HepG2 (cell line): ENCODE results near the gene DLX6. TPM values are rescaled to one million over a fixed set of nuclear protein-coding genes. Genes with fewer than 3 reads are reported as not detected.

Source experiments
- ATAC-seq: fragments of 200-7000 bp; cut with Tn5 transposase; 3 replicates; pipeline ENCODE4 v1.9.1; 2020; ENCODE audit warnings: mild to moderate bottlenecking, moderate library complexity
- BruUV-seq: library from RNA; stranded (reverse); fragments of 400-500 nt; replicated peaks from 2 replicates; lab custom pipeline; 2021; lab: Mats Ljungman, UMichigan
- CTCF ChIA-PET: fragments of 300-600 bp; formaldehyde crosslinking; extraction: SDS; loops from one replicate; lab custom pipeline; 2021; ENCODE audit warnings: low total read pairs, inconsistent platforms, low intra/inter-chr PET ratio; lab: Yijun Ruan, JAX
- POLR2A ChIA-PET: fragments of 350-600 bp; sonication (Branson Sonifier 250); formaldehyde crosslinking; loops from one replicate; lab custom pipeline; 2020; ENCODE audit warnings: antibody characterized with exemption, inconsistent platforms; lab: Yijun Ruan, JAX
- DNase-seq: peaks from one replicate; pipeline ENCODE4 v3.0.0-alpha.2; 2015; ENCODE audit warnings: low spot score
- FAIRE-seq: peaks from 3 replicates; lab custom pipeline; 2011; peaks lifted over from hg19 to GRCh38; lab: Jason Lieb, UNC
- H2AFZ ChIP-seq: one replicate; pipeline ENCODE4 v1.6.1; 2011; ENCODE audit warnings: low read length, inconsistent platforms
- H3K27ac ChIP-seq: fragments of 300-600 bp; 3 replicates; pipeline ENCODE4 v1.8.0; 2011; ENCODE audit warnings: mixed run types, mild to moderate bottlenecking, mixed read lengths, low read length, inconsistent platforms; ENCODE audit not compliant: insufficient read depth; ENCODE audit errors: extremely low read length
- H3K27me3 ChIP-seq, 2 experiments: fragments of 200-600 bp in 1 of 2; 2 replicates in 1 of 2; 3 replicates in 1 of 2; pipeline versions ENCODE4 v1.6.0 to v1.8.0; 2011; ENCODE audit warnings: low read length in 2 of 2, mild to moderate bottlenecking in 2 of 2, moderate library complexity in 2 of 2, inconsistent platforms in 1 of 2; ENCODE audit not compliant: insufficient read depth in 2 of 2, control insufficient read depth in 1 of 2
- H3K36me3 ChIP-seq, 2 experiments: fragments of 200-600 bp in 1 of 2; replicated peaks in 1 of 2; 2 replicates in 1 of 2; 3 replicates in 1 of 2; pipeline versions ENCODE4 v1.5.1 to v1.8.0; 2011; ENCODE audit warnings: low read length in 2 of 2, inconsistent platforms in 1 of 2; ENCODE audit not compliant: insufficient read depth in 2 of 2, control insufficient read depth in 1 of 2
- H3K4me1 ChIP-seq: 2 replicates; pipeline ENCODE4 v1.5.1; 2012; ENCODE audit warnings: low read length, inconsistent platforms; ENCODE audit not compliant: insufficient read depth
- H3K4me2 ChIP-seq: 2 replicates; pipeline ENCODE4 v1.6.0; 2011; ENCODE audit warnings: low read depth, low read length, inconsistent platforms
- H3K4me3 ChIP-seq, 3 experiments: fragments of 200-600 bp in 1 of 3; sonication (generic), shearing (Covaris generic) in 1 of 3; replicated peaks in 1 of 3; 2 replicates each; pipeline ENCODE4 v1.5.1; 2011 to 2016; ENCODE audit warnings: low read length in 3 of 3, inconsistent platforms in 2 of 3, low read depth in 2 of 3, mild to moderate bottlenecking in 2 of 3, control low read depth in 1 of 3, mixed read lengths in 1 of 3; ENCODE audit not compliant: insufficient read depth in 1 of 3
- H3K79me2 ChIP-seq: one replicate; pipeline ENCODE4 v1.6.1; 2011; ENCODE audit warnings: low read length, inconsistent platforms; ENCODE audit not compliant: insufficient read depth
- H3K9ac ChIP-seq: 2 replicates; pipeline ENCODE4 v1.6.0; 2011; ENCODE audit warnings: mild to moderate bottlenecking, low read depth, low read length, inconsistent platforms; ENCODE audit not compliant: insufficient read depth
- H3K9me3 ChIP-seq: 2 replicates; pipeline ENCODE4 v1.5.1; 2012; ENCODE audit warnings: mild to moderate bottlenecking, low read length
- H4K20me1 ChIP-seq: 2 replicates; pipeline ENCODE4 v1.6.0; 2011; ENCODE audit warnings: inconsistent platforms, mild to moderate bottlenecking, low read length, moderate library complexity; ENCODE audit not compliant: insufficient read depth
- DDIT3 ChIP-seq: sonication (generic); formaldehyde crosslinking; IDR thresholded peaks from 2 replicates; pipeline ENCODE4 v1.4.0; 2020; ENCODE audit warnings: mild to moderate bottlenecking, missing genetic modification reagents
- DPF2 ChIP-seq: sonication (generic); formaldehyde crosslinking; IDR thresholded peaks from 2 replicates; pipeline ENCODE4 v1.4.0; 2020; ENCODE audit warnings: mild to moderate bottlenecking, low read depth, missing genetic modification reagents, borderline replicate concordance
- FOXP4 ChIP-seq: sonication (generic); formaldehyde crosslinking; IDR thresholded peaks from 2 replicates; pipeline ENCODE4 v1.4.0; 2020; ENCODE audit warnings: missing genetic modification reagents
- KAT8 ChIP-seq: IDR thresholded peaks from 2 replicates; pipeline ENCODE4 v1.6.1; 2016; ENCODE audit warnings: missing genetic modification reagents, missing compliant biosample characterization
- MLLT10 ChIP-seq: sonication (generic); formaldehyde crosslinking; IDR thresholded peaks from 2 replicates; pipeline ENCODE4 v1.4.0; 2020; ENCODE audit warnings: missing genetic modification reagents
- RNF2 ChIP-seq: fragments of 450-650 bp; conservative IDR thresholded peaks from 2 replicates; pipeline ENCODE4 v1.6.1; 2016; ENCODE audit warnings: low read depth
- TBX3 ChIP-seq: fragments of 450-650 bp; IDR thresholded peaks from 2 replicates; pipeline ENCODE4 v1.6.1; 2017; ENCODE audit warnings: antibody characterized with exemption, mild to moderate bottlenecking, inconsistent platforms, borderline replicate concordance
- TRIM24 ChIP-seq: sonication (generic); formaldehyde crosslinking; IDR thresholded peaks from 2 replicates; pipeline ENCODE4 v1.8.0; 2022; ENCODE audit warnings: mild to moderate bottlenecking, missing genetic modification reagents
- ZKSCAN8 ChIP-seq: IDR thresholded peaks from 2 replicates; pipeline ENCODE4 v1.6.1; 2016; ENCODE audit warnings: borderline replicate concordance, missing genetic modification reagents, missing compliant biosample characterization
- ZNF484 ChIP-seq: sonication (generic); formaldehyde crosslinking; IDR thresholded peaks from 2 replicates; pipeline ENCODE4 v1.5.1; 2020; ENCODE audit warnings: mild to moderate bottlenecking, low read depth, missing genetic modification reagents, borderline replicate concordance
- ZNF720 ChIP-seq: sonication (generic); formaldehyde crosslinking; IDR thresholded peaks from 2 replicates; pipeline ENCODE4 v1.4.0; 2020; ENCODE audit warnings: missing genetic modification reagents
- ZNF879 ChIP-seq: sonication (generic); formaldehyde crosslinking; IDR thresholded peaks from 2 replicates; pipeline ENCODE4 v1.8.1; 2023; ENCODE audit warnings: missing genetic modification reagents
- WGBS: methylation state at CpG from one replicate; pipeline ENCODE4 v1.1.6; 2017; ENCODE audit warnings: low lambda C conversion rate; 5-methylcytosine and 5-hydroxymethylcytosine counted together
- in situ Hi-C: cut with HindIII; loops from 2 replicates; pipeline ENCODE4 v1.10.0; 2017; ENCODE audit warnings: low pct_unique_long_range_greater_than_20kb; ENCODE audit not compliant: extremely low pct_ligation_motif_present
- intact Hi-C: fragments of 100-400 bp; cut with micrococcal nuclease; formaldehyde crosslinking; loops from one replicate; pipeline ENCODE4 v1.10.0; 2022; ENCODE audit not compliant: unreplicated experiment
- polyA plus RNA-seq, 8 experiments: library from polyadenylated mRNA; depleted of rRNA in 3 of 8; stranded (reverse) in 7 of 8; unstranded in 1 of 8; fragments of >200 nt; fragmentation: Illumina TruSeq in 4 of 8; extraction: Trizol in 4 of 8; gene quantifications; 2 replicates each; pipeline versions ENCODE4 v1.2.1 to v1.2.3, GENCODE V29; 2011 to 2016; ENCODE audit warnings: low read depth in 4 of 8, missing spikeins in 1 of 8, mixed read lengths in 1 of 8; ENCODE audit not compliant: insufficient read depth in 1 of 8
- total RNA-seq, 5 experiments: library from RNA; depleted of rRNA; stranded (reverse); fragments of >200 nt; fragmentation: Illumina TruSeq; extraction: Trizol; gene quantifications; 2 replicates each; pipeline ENCODE4 v1.2.3, GENCODE V29; 2016; ENCODE audit warnings: low read depth in 1 of 5

Gene DLX6
- total and polyA plus RNA-seq, 2 of the 13 experiments (the other 11 are each of a cell fraction or from before 2014, with no cell fraction given) = 3.5 to 5.5 TPM

GRCh38 chr7:97019710-97020225, 14.4 kb downstream of the DLX6 start (continued):
- no peak for TF ChIP-seq ZNF879 (CRISPR knock-in tag)
- no peak for TF ChIP-seq TRIM24 (CRISPR knock-in tag)
- no peak for TF ChIP-seq KAT8 (CRISPR knock-in tag)

- Histone ChIP-seq H3K9me3 (no peaks in the 10 kb centered on the region), H2AFZ (no peak overlapping the region), H3K4me3 (no peak overlapping the region), H3K79me2 (no peaks in the 10 kb centered on the region), H3K4me2 (no peak overlapping the region), H3K9ac (no peak overlapping the region), H3K4me1 (peaks cover 32% of the 10 kb centered on the region), H4K20me1 (no peaks in the 10 kb centered on the region), H3K27ac (no peak overlapping the region), H3K36me3 (no peaks in the 10 kb centered on the region), H3K27me3 (peaks cover 0 to 23% of the 10 kb centered on the region in 2 experiments; a peak in 3 of 5 replicates)
- intact Hi-C loops (loop anchor here (10.0 kb wide), 2 partner anchors 426 to 796 kb away; no protein-coding TSS in a partner anchor), in situ Hi-C loops (loop anchor here (10.0 to 25.0 kb wide), 4 partner anchors 236 to 946 kb away; partner anchors contain the start of gene SLC25A13)
- TF ChIP-seq DDIT3 (CRISPR knock-in tag) = no peak
- TF ChIP-seq ZNF484 (CRISPR knock-in tag) = no peak
- TF ChIP-seq ZNF720 (CRISPR knock-in tag) = no peak
- no peak for TF ChIP-seq FOXP4 (CRISPR knock-in tag)
- TF ChIP-seq RNF2 = no peak
- TF ChIP-seq TBX3 = no peak
- no peak for TF ChIP-seq ZKSCAN8 (CRISPR knock-in tag)
- no peak for TF ChIP-seq DPF2 (CRISPR knock-in tag)
- no peak for TF ChIP-seq MLLT10 (CRISPR knock-in tag)
- FAIRE-seq = no peak
- ATAC-seq = no peak
- WGBS = 87% methylated on average over 9 of the region's 17 CpGs
- CTCF ChIA-PET = no interaction called here
- no peak for DNase-seq
- BruUV-seq = no TSS peak
- POLR2A ChIA-PET = interaction anchor here (6.6 kb wide), 1 partner anchor 14 kb away, joined by 163 read pairs; the partner anchor contains the start of gene DLX6
Observed at GRCh38 chr7:97020601-97020995, 15.2 kb downstream of the DLX6 start.
